Kidney epithelial cell (primary cell): ENCODE measurements around the gene M1AP. TPM values are rescaled to one million over a fixed set of nuclear protein-coding genes. Genes with fewer than 3 reads are reported as not detected.

Source experiments
- DNase-seq: peaks from one replicate; pipeline ENCODE4 v3.0.0-alpha.2; 2010; ENCODE audit warnings: low read depth
- H3K27me3 ChIP-seq: 2 replicates; pipeline ENCODE4 v1.6.0; 2011; ENCODE audit warnings: low read length; ENCODE audit not compliant: control insufficient read depth, insufficient read depth
- H3K36me3 ChIP-seq: 2 replicates; pipeline ENCODE4 v1.5.1; 2011; ENCODE audit warnings: low read length; ENCODE audit not compliant: control insufficient read depth, insufficient read depth
- H3K4me3 ChIP-seq: 2 replicates; pipeline ENCODE4 v1.5.1; 2011; ENCODE audit warnings: low read depth, mild to moderate bottlenecking, control low read depth, low read length
- total RNA-seq: library from RNA; depleted of rRNA; stranded (reverse); fragments of >200 nt; gene quantifications from 2 replicates; pipeline ENCODE4 v1.2.3, GENCODE V29; 2015
- TF ChIP-seq, protein P1 (sequence below): IDR thresholded peaks from 2 replicates; pipeline ENCODE4 v1.5.1; 2011; ENCODE audit warnings: mild to moderate bottlenecking, moderate library complexity, low read length, control low read depth, inconsistent platforms; ENCODE audit not compliant: insufficient read depth, poor library complexity, severe bottlenecking

The M1AP gene
- total RNA-seq, 1 donor from 2014 or later = 1.3 TPM

DNA sequence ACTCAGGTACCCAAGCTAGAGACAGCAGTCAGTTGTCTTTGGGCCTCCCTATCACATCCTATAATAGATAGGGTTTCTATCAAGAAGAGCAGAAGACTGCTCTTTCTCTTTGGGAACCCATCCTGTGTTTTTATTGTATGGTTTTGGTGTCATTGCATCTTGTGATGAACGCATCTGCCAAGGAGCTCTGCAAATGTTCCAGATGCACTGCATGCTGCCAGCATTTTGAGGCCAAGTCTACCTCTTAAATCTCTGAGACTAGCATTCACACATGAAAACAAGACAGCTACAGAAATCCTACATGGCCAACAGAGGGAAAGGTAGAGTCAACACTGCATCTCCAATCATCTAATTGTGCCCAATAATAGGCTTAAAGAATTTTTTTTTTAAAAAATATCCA is 20.0 kb upstream of the M1AP start:
- no peak overlapping the region for H3K4me3 ChIP-seq
- TF ChIP-seq, protein P1, sequence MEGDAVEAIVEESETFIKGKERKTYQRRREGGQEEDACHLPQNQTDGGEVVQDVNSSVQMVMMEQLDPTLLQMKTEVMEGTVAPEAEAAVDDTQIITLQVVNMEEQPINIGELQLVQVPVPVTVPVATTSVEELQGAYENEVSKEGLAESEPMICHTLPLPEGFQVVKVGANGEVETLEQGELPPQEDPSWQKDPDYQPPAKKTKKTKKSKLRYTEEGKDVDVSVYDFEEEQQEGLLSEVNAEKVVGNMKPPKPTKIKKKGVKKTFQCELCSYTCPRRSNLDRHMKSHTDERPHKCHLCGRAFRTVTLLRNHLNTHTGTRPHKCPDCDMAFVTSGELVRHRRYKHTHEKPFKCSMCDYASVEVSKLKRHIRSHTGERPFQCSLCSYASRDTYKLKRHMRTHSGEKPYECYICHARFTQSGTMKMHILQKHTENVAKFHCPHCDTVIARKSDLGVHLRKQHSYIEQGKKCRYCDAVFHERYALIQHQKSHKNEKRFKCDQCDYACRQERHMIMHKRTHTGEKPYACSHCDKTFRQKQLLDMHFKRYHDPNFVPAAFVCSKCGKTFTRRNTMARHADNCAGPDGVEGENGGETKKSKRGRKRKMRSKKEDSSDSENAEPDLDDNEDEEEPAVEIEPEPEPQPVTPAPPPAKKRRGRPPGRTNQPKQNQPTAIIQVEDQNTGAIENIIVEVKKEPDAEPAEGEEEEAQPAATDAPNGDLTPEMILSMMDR = no peak
- no peaks in the 10 kb centered on the region for H3K27me3 ChIP-seq
- H3K36me3 ChIP-seq = no peaks in the 10 kb centered on the region
- no peak for DNase-seq

DNA sequence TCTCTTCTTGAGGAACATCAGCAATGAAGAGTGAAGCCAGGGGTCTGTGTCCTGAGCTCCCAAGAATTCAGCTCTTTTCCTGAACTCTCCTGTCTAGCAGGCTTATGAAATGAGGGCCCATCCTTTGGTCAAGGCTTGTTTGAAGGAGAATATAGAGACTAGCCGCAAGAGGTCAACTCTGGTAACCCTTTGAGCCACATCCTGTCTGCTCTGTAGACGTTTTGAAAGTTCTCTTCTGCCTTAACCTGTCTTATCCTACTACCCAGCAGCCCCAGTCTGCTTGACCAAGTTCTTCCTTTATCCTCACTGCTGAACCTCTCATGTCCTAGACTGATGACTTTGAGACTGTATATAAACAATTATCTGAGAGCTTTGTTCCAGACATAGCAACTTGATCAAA is 11.3 kb upstream of the M1AP start:
- TF ChIP-seq, protein P1 = no peak
- Histone ChIP-seq H3K4me3 (no peak overlapping the region), H3K27me3 (no peaks in the 10 kb centered on the region), H3K36me3 (no peaks in the 10 kb centered on the region)
- DNase-seq = no peak

DNA sequence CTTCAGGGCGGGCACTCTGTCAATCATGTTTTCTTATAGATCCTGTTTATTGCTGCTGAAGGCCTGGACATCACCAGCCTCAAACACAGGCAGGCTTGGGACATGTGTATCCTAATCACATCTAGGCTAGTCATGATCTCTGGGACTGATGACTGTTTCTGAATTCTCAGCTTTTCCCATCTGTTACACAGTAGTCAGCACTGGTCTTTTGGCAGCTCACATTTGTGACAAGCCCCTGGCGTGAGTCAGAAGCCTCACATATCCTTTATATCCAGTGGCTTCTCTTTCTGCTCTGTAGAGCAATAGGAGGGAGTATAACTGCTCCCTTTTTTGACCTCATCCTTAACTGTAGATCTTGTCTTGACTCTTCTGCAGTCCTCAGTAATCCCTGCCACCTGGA is 10.4 kb upstream of the M1AP start:
- TF ChIP-seq, protein P1 = no peak
- Histone ChIP-seq H3K36me3 (no peaks in the 10 kb centered on the region), H3K4me3 (no peak overlapping the region), H3K27me3 (no peaks in the 10 kb centered on the region)
- no peak for DNase-seq

DNA sequence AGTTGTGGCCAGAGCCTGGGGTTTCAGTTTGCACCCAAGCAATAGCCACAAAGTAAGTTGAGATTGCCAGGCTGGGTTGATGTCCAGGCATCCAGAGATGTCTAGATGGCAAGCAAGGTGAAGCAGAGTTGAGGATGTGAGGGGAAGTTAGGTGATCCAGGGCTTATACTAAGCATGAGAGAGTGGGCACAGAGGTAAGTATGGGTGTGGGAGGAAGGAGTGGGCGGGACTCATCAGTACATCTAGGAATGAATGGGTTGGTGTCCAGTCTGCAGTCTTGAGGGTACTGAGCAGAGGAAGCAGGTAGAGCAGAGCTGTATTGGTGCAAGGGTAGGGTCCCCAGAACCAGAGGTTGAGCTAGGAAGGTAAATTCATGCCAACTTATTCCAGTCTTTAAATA is 7.4 kb upstream of the M1AP start:
- no peak for DNase-seq
- TF ChIP-seq, protein P1 = no peak
- Histone ChIP-seq H3K4me3 (no peak overlapping the region), H3K36me3 (no peaks in the 10 kb centered on the region), H3K27me3 (no peaks in the 10 kb centered on the region)

DNA sequence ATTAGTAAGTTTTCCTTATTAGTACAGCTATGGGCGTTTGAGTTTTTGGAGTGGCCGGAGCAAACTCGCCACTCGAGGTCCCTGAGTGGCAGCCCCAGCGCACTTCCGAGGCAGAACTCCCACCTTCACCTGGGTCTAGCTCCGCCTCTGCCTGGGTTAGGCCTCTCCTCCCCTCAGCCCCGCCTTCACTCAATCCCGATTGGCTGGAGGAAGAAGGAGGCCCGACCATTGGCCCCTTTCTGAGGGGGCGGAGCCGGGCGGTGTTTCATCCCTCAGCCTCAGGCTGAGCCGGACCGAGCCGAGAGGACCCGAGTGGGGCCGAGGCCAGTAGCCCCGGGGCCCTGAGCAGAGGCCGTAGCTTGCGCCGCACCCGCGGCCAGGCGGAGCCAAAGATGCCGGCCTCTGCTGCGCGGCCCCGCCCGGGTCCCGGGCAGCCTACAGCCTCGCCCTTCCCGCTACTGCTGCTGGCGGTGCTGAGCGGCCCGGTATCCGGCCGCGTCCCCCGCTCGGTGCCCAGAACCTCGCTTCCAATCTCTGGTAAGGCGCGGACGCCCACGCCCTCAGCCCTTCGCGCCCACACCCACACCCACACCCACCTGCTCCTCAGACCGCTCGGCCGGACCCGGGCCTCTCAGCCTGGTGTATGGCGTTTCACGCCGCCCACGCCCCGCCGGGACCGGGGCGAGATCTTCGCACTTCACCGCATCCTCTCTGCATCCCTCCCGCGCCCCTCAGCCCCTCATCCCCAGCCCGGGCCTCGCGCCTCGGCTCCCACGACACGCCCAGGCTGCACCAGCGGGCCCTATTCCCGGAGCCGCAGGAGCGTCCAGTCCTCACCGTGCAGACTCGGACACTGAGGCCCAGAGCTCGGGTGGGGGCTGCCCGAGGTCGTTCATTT is 6.1 kb upstream of the M1AP start, which contains the start of gene SEMA4F:
Gene SEMA4F, plus strand, starts transcription at position 263 of the 898 bp plus-strand sequence. Its CDS starts 130 bp downstream, at position 393.
- peak; percentile 82 for DNase-seq
- TF ChIP-seq, protein P1 = no peak
- Histone ChIP-seq H3K36me3 (no peaks in the 10 kb centered on the region), H3K27me3 (no peaks in the 10 kb centered on the region), H3K4me3 (peak within 1 kb of the TSS; percentile 68)
